Activated CD4-positive, alpha-beta T cell treated with anti-CD3 and anti-CD28 coated beads, Interleukin-10, Interleukin-2, amounts not matched to agents 100 ng/mL and 50 ng/mL, durations not matched to agents 16 hours and 8 hours (primary cell): ENCODE data around the gene PTGR3.

Experiments used
- DNase-seq: peaks from one replicate; pipeline ENCODE4 v3.0.0-alpha.2; 2020

Gene PTGR3

GRCh38 chr18:75167759-75168618, 41.0 kb downstream of the PTGR3 start:
- DNase-seq = no peak

DNA sequence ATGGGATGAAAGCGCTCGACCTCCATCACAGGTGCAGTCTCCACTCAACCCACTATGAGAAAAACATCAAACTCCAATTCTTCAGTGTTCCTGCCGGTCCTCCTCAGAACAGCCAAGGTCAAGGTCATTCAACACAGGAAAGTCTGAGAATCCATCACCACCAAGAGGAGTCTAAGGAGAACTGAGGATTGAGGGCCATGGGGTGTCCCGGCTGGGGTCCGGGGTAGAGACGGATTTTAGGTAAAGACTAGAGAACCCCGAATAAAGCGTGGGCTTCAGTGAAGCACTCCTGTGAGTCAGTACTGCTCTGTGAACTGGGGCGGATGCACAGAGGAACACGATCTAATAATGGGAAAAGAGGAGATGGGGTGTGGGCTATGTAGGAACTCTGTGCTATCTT, 41.8 kb downstream of the PTGR3 start:
- DNase-seq = no peak

- no peak for DNase-seq
Measured at GRCh38 chr18:75165926-75166325, 43.0 kb downstream of the PTGR3 start.

DNA sequence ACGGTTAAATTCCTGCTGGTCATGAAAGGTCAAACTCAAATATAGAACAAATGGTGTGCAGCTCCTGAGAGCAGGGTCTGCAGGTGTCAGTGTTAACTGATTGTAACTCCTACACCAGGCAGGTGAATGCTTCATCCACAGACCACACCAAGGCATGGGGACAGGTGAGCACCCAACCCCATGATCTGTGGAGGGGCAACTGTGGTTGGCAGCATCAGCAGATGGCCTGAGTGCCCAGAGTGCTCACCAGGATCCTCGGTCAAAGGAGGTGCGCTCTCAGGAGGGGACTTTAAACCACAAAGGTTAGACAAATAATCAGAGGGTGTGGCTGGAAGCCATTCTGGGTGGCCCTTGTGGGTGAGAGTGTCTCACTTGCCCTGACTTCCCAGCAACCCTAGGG, 44.5 kb downstream of the PTGR3 start:
- no peak for DNase-seq

GRCh38 chr18:75163736-75164135, 45.2 kb downstream of the PTGR3 start:
- DNase-seq = no peak

GRCh38 chr18:75162978-75163377, 46.0 kb downstream of the PTGR3 start:
- no peak for DNase-seq

DNA sequence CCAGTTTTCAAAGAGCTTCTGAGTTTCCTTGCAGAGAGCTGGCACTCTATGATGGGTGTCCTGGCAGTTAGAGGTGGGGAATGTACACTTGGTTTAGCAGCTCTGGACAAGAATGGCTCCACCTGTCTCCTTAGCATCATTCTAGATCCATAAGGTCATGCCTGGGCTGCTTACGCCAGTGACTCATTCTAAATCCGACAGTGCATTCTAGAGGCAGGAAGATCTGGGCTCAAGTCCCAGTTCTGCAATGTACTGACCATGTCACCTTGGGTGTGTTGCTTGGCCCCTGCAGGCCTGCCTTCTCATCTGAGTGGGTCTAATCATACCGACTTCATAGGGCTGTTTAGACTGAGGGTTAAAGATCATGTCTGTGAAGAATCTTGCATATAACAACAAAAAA, 46.5 kb downstream of the PTGR3 start:
- DNase-seq = no peak

- peak; percentile 6 for DNase-seq
Measured at GRCh38 chr18:75161256-75162028, 47.5 kb downstream of the PTGR3 start.

DNA sequence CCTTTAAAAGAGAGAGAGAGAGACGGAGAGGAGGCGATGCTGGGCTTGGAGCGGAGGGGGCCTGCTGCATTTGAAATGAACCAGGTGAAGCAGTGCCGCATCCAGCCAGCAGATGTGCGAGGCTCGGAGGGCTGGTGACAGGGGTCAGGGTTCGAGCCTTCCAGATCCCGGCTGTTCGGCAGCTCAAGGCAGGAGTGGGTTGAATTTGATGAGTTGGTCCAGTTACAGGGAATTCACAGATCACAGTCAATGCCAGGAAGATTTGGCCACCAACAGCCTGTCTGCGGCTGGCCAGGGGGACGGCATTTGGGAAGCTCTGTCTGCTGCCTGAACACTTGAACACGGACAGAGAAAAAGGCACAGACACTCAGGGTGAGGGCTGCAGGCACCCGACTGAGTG, 48.6 kb downstream of the PTGR3 start:
- no peak for DNase-seq

- no peak for DNase-seq
Measured at GRCh38 chr18:75159646-75160356, 49.1 kb downstream of the PTGR3 start.

GRCh38 chr18:75159238-75159518, 49.8 kb downstream of the PTGR3 start:
- no peak for DNase-seq
